Stromal cell of bone marrow (primary cell): Measurements from ENCODE around the gene KCNH4.
"Not testable (repeated sequence)": the region's sequence is repeated elsewhere in the genome, so short reads cannot be mapped to it uniquely, and the experiment has no call there.

Source experiments
- DNase-seq: peaks from one replicate; pipeline ENCODE4 v3.0.0-alpha.2; 2012; ENCODE audit warnings: low read depth

KCNH4 gene

GRCh38 chr17:42193969-42194899, 13.3 kb upstream of the KCNH4 start, which contains the start of gene GHDC:
Gene GHDC (minus strand): TSS chr17:42194494. CDS start chr17:42193581, 913 bp downstream.
- peak; percentile 59 for DNase-seq

- no peak for DNase-seq
Measured at GRCh38 chr17:42193216-42193968, 12.4 kb upstream of the KCNH4 start.

GRCh38 chr17:42192189-42193126, 11.5 kb upstream of the KCNH4 start:
- DNase-seq = no peak

GRCh38 chr17:42191275-42191608, 10.3 kb upstream of the KCNH4 start:
- no peak for DNase-seq

- DNase-seq = no peak
Measured at GRCh38 chr17:42190491-42191274, 9.7 kb upstream of the KCNH4 start.

GRCh38 chr17:42189651-42189965, 8.7 kb upstream of the KCNH4 start:
- no peak for DNase-seq

GRCh38 chr17:42188749-42189650, 8.1 kb upstream of the KCNH4 start:
- no peak for DNase-seq

- DNase-seq = no peak
Measured at GRCh38 chr17:42187833-42188232, 6.9 kb upstream of the KCNH4 start.

GRCh38 chr17:42186191-42186590, 5.2 kb upstream of the KCNH4 start:
- DNase-seq = not testable (repeated sequence)

GRCh38 chr17:42185621-42185930, 4.6 kb upstream of the KCNH4 start:
- no peak for DNase-seq

- no peak for DNase-seq
Measured at GRCh38 chr17:42184713-42185620, 4.0 kb upstream of the KCNH4 start, which contains the start of gene HCRT. Gene HCRT (minus strand): TSS chr17:42185452. CDS start chr17:42185365, 87 bp downstream.

- peak; percentile 44 for DNase-seq
Measured at GRCh38 chr17:42183741-42184711, 3.1 kb upstream of the KCNH4 start.

- DNase-seq = peak; percentile 33
Measured at GRCh38 chr17:42182927-42183734, 2.2 kb upstream of the KCNH4 start.

- no peak for DNase-seq
Measured at GRCh38 chr17:42181851-42182207, 887 bp upstream of the KCNH4 start.

- DNase-seq = no peak
Measured at GRCh38 chr17:42180411-42180921, 476 bp downstream of the KCNH4 start.

GRCh38 chr17:42179911-42180410, 981 bp downstream of the KCNH4 start:
- DNase-seq = no peak

- DNase-seq = no peak
Measured at GRCh38 chr17:42179335-42179734, 1.6 kb downstream of the KCNH4 start.
